Aorta (tissue), 5 donors: ENCODE measurements around the gene ANK3. TPM values are rescaled to one million over a fixed set of nuclear protein-coding genes. Genes with fewer than 3 reads are reported as not detected.

Source experiments
- ATAC-seq: fragments of 200-7000 bp; cut with Tn5 transposase; one replicate; pipeline ENCODE4 v1.9.1; 2022; ENCODE audit warnings: moderate library complexity; ENCODE audit not compliant: low FRiP score
- DNase-seq, 2 donors: peaks; one replicate each; pipeline ENCODE4 v3.0.0-alpha.2; 2020
- H3K27ac ChIP-seq, 2 donors: one replicate each; pipeline ENCODE4 v1.5.1; 2013; ENCODE audit warnings: low read length in 2 of 2, mild to moderate bottlenecking in 2 of 2, moderate library complexity in 2 of 2, control low read depth in 1 of 2, inconsistent platforms in 1 of 2, low read depth in 1 of 2
- H3K27me3 ChIP-seq, 2 donors: one replicate each; pipeline ENCODE4 v1.6.1; 2013; ENCODE audit warnings: control low read depth in 1 of 2, low read length in 1 of 2, mild to moderate bottlenecking in 1 of 2, moderate library complexity in 1 of 2; ENCODE audit not compliant: insufficient read depth in 2 of 2, control insufficient read depth in 1 of 2
- H3K36me3 ChIP-seq, 2 donors: one replicate each; pipeline ENCODE4 v1.6.1; 2013; ENCODE audit warnings: control low read depth in 1 of 2, low read length in 1 of 2, mild to moderate bottlenecking in 1 of 2; ENCODE audit not compliant: insufficient read depth in 2 of 2, control insufficient read depth in 1 of 2
- H3K4me1 ChIP-seq, 2 donors: one replicate each; pipeline ENCODE4 v1.6.1; 2013; ENCODE audit warnings: low read length in 2 of 2, control low read depth in 1 of 2, mild to moderate bottlenecking in 1 of 2, moderate library complexity in 1 of 2; ENCODE audit not compliant: insufficient read depth in 2 of 2, control insufficient read depth in 1 of 2
- H3K4me3 ChIP-seq, 2 donors: one replicate each; pipeline ENCODE4 v1.5.1; 2013; ENCODE audit warnings: low read length in 2 of 2, control low read depth in 1 of 2, mild to moderate bottlenecking in 1 of 2
- H3K9me3 ChIP-seq: one replicate; pipeline ENCODE4 v1.6.1; 2013; ENCODE audit warnings: mild to moderate bottlenecking, low read length; ENCODE audit not compliant: control insufficient read depth
- WGBS, 2 donors: extraction: QIAGEN DNeasy Blood & Tissue Kit; methylation state at CpG; one replicate each; pipeline ENCODE4 v1.1.7; 2013; 5-methylcytosine and 5-hydroxymethylcytosine counted together
- intact Hi-C, 2 donors: fragments of 100-400 bp; cut with DNase I; formaldehyde crosslinking; loops; one replicate each; pipeline versions ENCODE4 v1.14.2 to v1.15.0; 2022
- polyA plus RNA-seq, 2 donors: library from polyadenylated mRNA; stranded (reverse); fragments of 200-250 nt; gene quantifications; one replicate each; pipeline ENCODE4 v1.2.3, GENCODE V29; 2013
- total RNA-seq, 2 donors: library from RNA; stranded (reverse); fragmentation: NEBNext Ultra II Directional; extraction: Animal tissue kit (Norgen Biotek cat#: 25700); gene quantifications; one replicate each; pipeline ENCODE4 v1.2.1, GENCODE V29; 2021
- donor health status: healthy with polysubstance abuse.
- donor health status: Bipolar disorder and iron deficiency.
- donor health status: DM: no; HTN: no; CAD: no.
- donor health status: DM: no; HTN: no; CAD: no.
- donor health status: DM: yes; HTN: yes; CAD: no.

Gene ANK3
- total and polyA plus RNA-seq, 4 donors: 16.5 to 38.2 (median 20.6) TPM

GRCh38 chr10:60009710-60010383, 379.8 kb downstream of the ANK3 start:
- H3K27ac ChIP-seq: no peak overlapping the region
- no peak for ATAC-seq
- 95 to 100% methylated on average over 2 of the region's 2 CpGs for WGBS, 2 donors
- intact Hi-C loops: no loop called here
- no peak for DNase-seq
- no peaks in the 10 kb centered on the region for H3K9me3 ChIP-seq
- H3K4me3 ChIP-seq: no peak overlapping the region
- no peaks in the 10 kb centered on the region for H3K36me3 ChIP-seq
- no peaks in the 10 kb centered on the region for H3K27me3 ChIP-seq
- H3K4me1 ChIP-seq: no peaks in the 10 kb centered on the region

GRCh38 chr10:60009276-60009675, 380.4 kb downstream of the ANK3 start:
- WGBS, 2 donors: 47 to 59% methylated on average over 2 of the region's 2 CpGs
- ATAC-seq (no peak), DNase-seq (no peak)
- intact Hi-C loops: no loop called here
- Histone ChIP-seq H3K27ac (no peak overlapping the region), H3K27me3 (no peaks in the 10 kb centered on the region), H3K36me3 (no peaks in the 10 kb centered on the region), H3K4me1 (no peaks in the 10 kb centered on the region), H3K4me3 (no peak overlapping the region), H3K9me3 (no peaks in the 10 kb centered on the region)

GRCh38 chr10:60008816-60009215, 380.9 kb downstream of the ANK3 start:
- Histone ChIP-seq H3K4me3 (no peak overlapping the region), H3K9me3 (no peaks in the 10 kb centered on the region), H3K27ac (no peak overlapping the region), H3K4me1 (no peaks in the 10 kb centered on the region), H3K36me3 (no peaks in the 10 kb centered on the region), H3K27me3 (no peaks in the 10 kb centered on the region)
- DNase-seq: no peak
- 57 to 66% methylated on average over 4 of the region's 4 CpGs for WGBS, 2 donors
- ATAC-seq: no peak
- intact Hi-C loops: no loop called here

GRCh38 chr10:60006062-60006461, 383.6 kb downstream of the ANK3 start:
- intact Hi-C loops: no loop called here
- DNase-seq (no peak), ATAC-seq (no peak)
- Histone ChIP-seq H3K36me3 (no peaks in the 10 kb centered on the region), H3K9me3 (no peaks in the 10 kb centered on the region), H3K4me1 (no peaks in the 10 kb centered on the region), H3K4me3 (no peak overlapping the region), H3K27ac (no peak overlapping the region), H3K27me3 (no peaks in the 10 kb centered on the region)
- WGBS, 2 donors: 94 to 95% methylated on average over 3 of the region's 3 CpGs

GRCh38 chr10:60003651-60004523, 385.8 kb downstream of the ANK3 start:
- H3K4me1 ChIP-seq: no peaks in the 10 kb centered on the region
- WGBS, 2 donors: 44 to 61% methylated on average over 5 of the region's 5 CpGs
- no peaks in the 10 kb centered on the region for H3K27me3 ChIP-seq
- ATAC-seq: no peak
- no peak overlapping the region for H3K4me3 ChIP-seq
- no peak for DNase-seq
- no peaks in the 10 kb centered on the region for H3K9me3 ChIP-seq
- intact Hi-C loops: no loop called here
- H3K36me3 ChIP-seq: no peaks in the 10 kb centered on the region
- H3K27ac ChIP-seq: no peak overlapping the region

- intact Hi-C loops: no loop called here
- Histone ChIP-seq H3K27ac (no peak overlapping the region), H3K4me1 (no peaks in the 10 kb centered on the region), H3K36me3 (no peaks in the 10 kb centered on the region), H3K27me3 (no peaks in the 10 kb centered on the region), H3K4me3 (no peak overlapping the region), H3K9me3 (no peaks in the 10 kb centered on the region)
- DNase-seq: no peak
- 98 to 100% methylated on average over 3 of the region's 3 CpGs for WGBS, 2 donors
- no peak for ATAC-seq
Measured at GRCh38 chr10:60000747-60001146, 388.9 kb downstream of the ANK3 start.

GRCh38 chr10:59997827-59998525, 391.7 kb downstream of the ANK3 start:
- H3K36me3 ChIP-seq: no peaks in the 10 kb centered on the region
- no peaks in the 10 kb centered on the region for H3K27me3 ChIP-seq
- H3K9me3 ChIP-seq: no peaks in the 10 kb centered on the region
- WGBS, 2 donors: 80 to 84% methylated on average over 3 of the region's 3 CpGs
- H3K4me3 ChIP-seq: no peak overlapping the region
- no peak for DNase-seq
- no peak overlapping the region for H3K27ac ChIP-seq
- H3K4me1 ChIP-seq: no peaks in the 10 kb centered on the region
- ATAC-seq: no peak
- intact Hi-C loops: no loop called here

GRCh38 chr10:59995862-59996261, 393.8 kb downstream of the ANK3 start:
- intact Hi-C loops: no loop called here
- ATAC-seq: no peak

More at GRCh38 chr10:59995862-59996261, 393.8 kb downstream of the ANK3 start:
- Histone ChIP-seq H3K9me3 (no peaks in the 10 kb centered on the region), H3K27ac (no peak overlapping the region), H3K36me3 (no peaks in the 10 kb centered on the region), H3K4me1 (no peaks in the 10 kb centered on the region), H3K4me3 (no peak overlapping the region), H3K27me3 (no peaks in the 10 kb centered on the region)
- DNase-seq: no peak
